A549 (cell line): Measurements from ENCODE around the gene KIF3B. TPM values are rescaled to one million over a fixed set of nuclear protein-coding genes. Genes with fewer than 3 reads are reported as not detected.

ENCODE experiments used
- ATAC-seq, 2 experiments: fragments of 200-7000 bp in 1 of 2; fragments of >200 bp in 1 of 2; cut with Nextera tagmentation in 1 of 2; cut with Tn5 transposase in 1 of 2; 3 replicates each; pipeline versions ENCODE4 v1.8.0 to v1.9.1; 2018 to 2020; ENCODE audit warnings: mild to moderate bottlenecking in 1 of 2, moderate library complexity in 1 of 2
- CTCF ChIA-PET: fragments of 300-600 bp; sonication (Branson Sonifier 250); formaldehyde crosslinking; extraction: SDS; loops from one replicate; lab custom pipeline; 2021; ENCODE audit warnings: antibody characterized with exemption, inconsistent platforms; lab: Yijun Ruan, JAX
- POLR2A ChIA-PET: fragments of 350-600 bp; formaldehyde crosslinking; extraction: SDS; loops from one replicate; lab custom pipeline; 2021; ENCODE audit warnings: antibody characterized with exemption, inconsistent platforms; lab: Yijun Ruan, JAX
- DNase-seq, 2 experiments: peaks; one replicate each; pipeline versions ENCODE4 v3.0.0 to v3.0.0-alpha.2; 2011 to 2016; ENCODE audit warnings: low read depth in 1 of 2, low spot score in 1 of 2
- FAIRE-seq: peaks from 2 replicates; lab custom pipeline; 2011; peaks lifted over from hg19 to GRCh38; lab: Jason Lieb, UNC
- H3K27ac ChIP-seq, 2 experiments: fragments of >200 bp; sonication (Bioruptor Twin); formaldehyde crosslinking; 3 replicates each; pipeline ENCODE4 v1.5.1; 2016 to 2017
- H3K4me1 ChIP-seq: fragments of >200 bp; sonication (Bioruptor Twin); formaldehyde crosslinking; 3 replicates; pipeline ENCODE4 v1.6.1; 2016
- H3K4me2 ChIP-seq: fragments of >200 bp; sonication (Bioruptor Twin); formaldehyde crosslinking; 3 replicates; pipeline ENCODE4 v1.6.1; 2016
- H3K4me3 ChIP-seq: fragments of >200 bp; sonication (Bioruptor Twin); formaldehyde crosslinking; 3 replicates; pipeline ENCODE4 v1.5.1; 2016
- H3K9me3 ChIP-seq: fragments of >200 bp; sonication (Bioruptor Twin); formaldehyde crosslinking; 3 replicates; pipeline ENCODE4 v1.6.1; 2016
- BHLHE40 ChIP-seq: IDR thresholded peaks from 2 replicates; pipeline ENCODE4 v1.6.1; 2012; ENCODE audit warnings: low read depth, low read length, inconsistent platforms
- CBX2 ChIP-seq: fragments of 200-600 bp; sonication (generic); IDR thresholded peaks from 2 replicates; pipeline ENCODE4 v1.6.1; 2016; ENCODE audit warnings: low read depth, mild to moderate bottlenecking, borderline replicate concordance
- CEBPB ChIP-seq, 2 experiments: fragments of >200 bp in 1 of 2; sonication (Bioruptor Twin) in 1 of 2; formaldehyde crosslinking in 1 of 2; IDR thresholded peaks; 2 replicates each; pipeline ENCODE4 v1.6.1; 2012 to 2016
- CHD2 ChIP-seq: fragments of 150-350 bp; IDR thresholded peaks from 2 replicates; pipeline ENCODE4 v1.6.1; 2014; ENCODE audit warnings: low read length; ENCODE audit not compliant: partially characterized antibody
- EHF ChIP-seq: fragments of 250-450 bp; sonication (Bioruptor Pico); IDR thresholded peaks from 2 replicates; pipeline ENCODE4 v1.5.0; 2020; ENCODE audit warnings: mild to moderate bottlenecking
- FOSL2 ChIP-seq, 2 experiments: fragments of 450-650 bp in 1 of 2; fragments of >200 bp in 1 of 2; sonication (Bioruptor Twin) in 1 of 2; formaldehyde crosslinking; IDR thresholded peaks; 2 replicates each; pipeline versions ENCODE4 v1.5.0 to v1.6.1; 2016 to 2020; ENCODE audit warnings: mild to moderate bottlenecking in 1 of 2, moderate library complexity in 1 of 2
- HEYL ChIP-seq: fragments of 250-450 bp; sonication (Bioruptor Pico); IDR thresholded peaks from 2 replicates; pipeline ENCODE4 v1.8.0; 2021; ENCODE audit warnings: mild to moderate bottlenecking, moderate library complexity
- HOXB13 ChIP-seq: fragments of 250-450 bp; sonication (Bioruptor Pico); IDR thresholded peaks from 2 replicates; pipeline ENCODE4 v1.5.0; 2020; ENCODE audit warnings: low read depth, mild to moderate bottlenecking, moderate library complexity
- HOXB5 ChIP-seq: fragments of 250-450 bp; sonication (Bioruptor Pico); IDR thresholded peaks from 2 replicates; pipeline ENCODE4 v1.5.0; 2020; ENCODE audit warnings: mild to moderate bottlenecking, moderate library complexity
- KDM1A ChIP-seq: fragments of 200-600 bp; sonication (generic); IDR thresholded peaks from 2 replicates; pipeline ENCODE4 v1.6.1; 2016; ENCODE audit warnings: low read depth, mild to moderate bottlenecking
- MAFK ChIP-seq: fragments of 450-650 bp; IDR thresholded peaks from 2 replicates; pipeline ENCODE4 v1.6.1; 2014; ENCODE audit not compliant: partially characterized antibody
- MAX ChIP-seq: IDR thresholded peaks from 2 replicates; pipeline ENCODE4 v1.6.1; 2012
- MAZ ChIP-seq: fragments of 150-350 bp; IDR thresholded peaks from 2 replicates; pipeline ENCODE4 v1.6.1; 2014; ENCODE audit warnings: antibody characterized with exemption, low read depth, low read length, borderline replicate concordance
- NFE2L2 ChIP-seq: fragments of 150-350 bp; conservative IDR thresholded peaks from 2 replicates; pipeline ENCODE4 v1.6.1; 2014; ENCODE audit warnings: low read length
- NPAS2 ChIP-seq: fragments of 250-450 bp; sonication (Bioruptor Pico); IDR thresholded peaks from 2 replicates; pipeline ENCODE4 v1.8.0; 2022; ENCODE audit warnings: mild to moderate bottlenecking, moderate library complexity, borderline replicate concordance
- PHF8 ChIP-seq: fragments of 200-600 bp; sonication (generic); IDR thresholded peaks from 2 replicates; pipeline ENCODE4 v1.6.1; 2016; ENCODE audit warnings: low read depth, mild to moderate bottlenecking, antibody characterized with exemption, moderate library complexity, borderline replicate concordance
- POLR2A ChIP-seq: IDR thresholded peaks from 2 replicates; pipeline ENCODE4 v1.6.1; 2012; ENCODE audit warnings: mild to moderate bottlenecking, low read length
- RARB ChIP-seq: fragments of 250-450 bp; sonication (Bioruptor Pico); IDR thresholded peaks from 2 replicates; pipeline ENCODE4 v1.8.0; 2021; ENCODE audit warnings: mild to moderate bottlenecking, moderate library complexity
- RCOR1 ChIP-seq: fragments of 150-350 bp; IDR thresholded peaks from 2 replicates; pipeline ENCODE4 v1.6.1; 2014; ENCODE audit warnings: antibody characterized with exemption, low read length, low read depth
- RFX5 ChIP-seq: fragments of 450-650 bp; IDR thresholded peaks from 2 replicates; pipeline ENCODE4 v1.7.1; 2014; ENCODE audit warnings: antibody characterized with exemption, mild to moderate bottlenecking, moderate library complexity
- SMC3 ChIP-seq: fragments of >200 bp; sonication (Bioruptor Twin); formaldehyde crosslinking; IDR thresholded peaks from 3 replicates; pipeline ENCODE4 v1.6.1; 2018; ENCODE audit warnings: inconsistent platforms
- TFCP2L1 ChIP-seq: fragments of 250-450 bp; sonication (Bioruptor Pico); IDR thresholded peaks from 2 replicates; pipeline ENCODE4 v1.5.0; 2021; ENCODE audit warnings: mild to moderate bottlenecking
- ZSCAN20 ChIP-seq: fragments of 250-450 bp; sonication (Bioruptor Pico); IDR thresholded peaks from 2 replicates; pipeline ENCODE4 v1.8.0; 2022; ENCODE audit warnings: mild to moderate bottlenecking, moderate library complexity
- WGBS: methylation state at CpG from one replicate; pipeline ENCODE4 v1.1.6; 2017; ENCODE audit errors: missing lambda C conversion rate; 5-methylcytosine and 5-hydroxymethylcytosine counted together
- polyA plus RNA-seq, 4 experiments: library from polyadenylated mRNA; depleted of rRNA in 3 of 4; stranded (reverse); fragments of >200 nt; fragmentation: RNase III in 1 of 4; extraction: RNeasy Plus Mini Kit Qiagen cat#74134 plus additional on column Dnase treatment in 1 of 4; gene quantifications; 2 replicates in 3 of 4; 3 replicates in 1 of 4; pipeline ENCODE4 v1.2.3, GENCODE V29; 2011 to 2017
- TF ChIP-seq, protein P1 (sequence below): fragments of 200-600 bp; sonication (generic); IDR thresholded peaks from 2 replicates; pipeline ENCODE4 v1.6.1; 2016; ENCODE audit warnings: antibody characterized with exemption, mild to moderate bottlenecking, moderate library complexity
- TF ChIP-seq, protein P2 (sequence below): fragments of 450-650 bp; IDR thresholded peaks from 2 replicates; pipeline ENCODE4 v1.6.1; 2014; ENCODE audit warnings: antibody characterized with exemption
- TF ChIP-seq, protein P3 (sequence below): fragments of 150-350 bp; IDR thresholded peaks from 2 replicates; pipeline ENCODE4 v1.6.1; 2014; ENCODE audit warnings: low read depth, mild to moderate bottlenecking, low read length
- TF ChIP-seq, protein P4 (sequence below): fragments of 250-450 bp; sonication (Bioruptor Pico); IDR thresholded peaks from 2 replicates; pipeline ENCODE4 v1.5.0; 2020; ENCODE audit warnings: low read depth, mild to moderate bottlenecking, moderate library complexity

The KIF3B gene
- polyA plus RNA-seq, 2 of the 4 experiments (the other 2 are of a cell fraction) = 23.7 to 33.7 TPM

DNA sequence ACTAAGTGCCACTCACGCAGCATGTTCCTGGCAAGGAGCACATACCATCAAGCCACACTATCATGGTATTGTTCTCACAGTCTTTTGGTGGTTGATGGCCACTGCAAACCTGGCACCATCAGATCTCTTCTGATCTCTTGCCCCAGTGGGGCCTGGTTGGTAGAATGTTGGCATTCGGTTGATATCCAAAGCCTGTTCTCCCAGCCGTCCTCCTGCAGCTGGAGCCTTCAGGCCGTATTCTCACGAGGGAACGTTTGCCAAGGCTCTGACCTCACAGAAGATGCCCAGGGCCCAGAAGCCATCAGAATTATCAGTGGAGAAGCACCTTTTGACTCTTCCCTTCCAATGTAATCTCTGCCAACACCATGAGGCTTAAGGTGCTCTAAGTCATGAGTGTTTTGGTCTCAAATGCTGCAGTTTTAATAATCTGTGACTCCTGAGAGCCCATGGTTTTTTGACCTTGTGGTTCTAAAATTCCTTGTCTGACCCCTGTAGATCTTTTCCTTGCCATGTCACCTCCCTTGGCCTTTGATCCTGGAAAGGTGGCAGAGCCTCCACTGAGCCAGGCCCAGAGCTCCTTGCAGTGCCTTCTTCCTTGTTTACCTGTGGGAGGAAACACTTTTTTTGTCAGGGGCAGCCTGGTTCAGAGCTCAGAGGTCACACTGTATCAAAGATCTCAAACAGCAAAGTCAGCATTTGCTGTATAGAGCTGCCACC lies 42.0 kb upstream of the KIF3B start:
- Histone ChIP-seq H3K4me1 (no peaks in the 10 kb centered on the region), H3K9me3 (no peaks in the 10 kb centered on the region), H3K4me2 (no peak overlapping the region), H3K4me3 (no peak overlapping the region), H3K27ac (no peak overlapping the region)
- no peak for DNase-seq
- no peak for ATAC-seq
- FAIRE-seq = no peak
- ChIA-PET POLR2A (no interaction called here), CTCF (interaction anchor here (0.6 to 0.9 kb wide), 2 partner anchors 10 to 1187 kb away, joined by 3 to 4 read pairs; no protein-coding TSS in a partner anchor)
- TF ChIP-seq CEBPB (IDR thresholded peaks at IDR 0.05) = no peak
- no peak for TF ChIP-seq ZSCAN20 (CRISPR knock-in tag)
- no peak for TF ChIP-seq RFX5
- TF ChIP-seq MAFK = peak; percentile 79
- WGBS = 78% methylated on average over 6 of the region's 6 CpGs

DNA sequence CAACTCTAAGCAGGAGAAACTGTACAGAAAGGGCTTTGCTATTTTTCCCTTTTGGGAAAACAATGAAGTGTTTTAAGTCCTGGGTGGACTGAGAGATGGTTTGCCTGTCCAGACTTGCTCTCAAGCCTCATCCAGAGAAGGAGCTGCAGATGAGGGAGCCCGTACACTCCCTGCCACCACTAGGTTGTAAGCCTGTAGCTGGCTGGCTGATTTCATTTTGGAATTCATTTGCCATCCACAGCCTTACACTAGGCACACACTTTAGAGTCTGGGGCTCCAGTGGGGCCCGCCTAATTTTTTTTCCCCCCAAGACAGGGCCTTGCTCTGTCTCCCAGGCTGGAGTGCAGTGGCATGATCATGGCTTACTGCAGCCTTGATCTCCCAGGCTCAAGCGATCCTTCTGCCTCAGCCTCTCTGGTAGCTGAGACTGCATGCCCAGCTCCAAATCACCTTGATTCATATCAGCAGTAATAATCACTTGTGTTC lies 41.4 kb upstream of the KIF3B start:
- FAIRE-seq (no peak), ATAC-seq (no peak), DNase-seq (no peak)
- CTCF ChIA-PET = interaction anchor here (0.9 kb wide), 1 partner anchor 11 kb away, joined by 4 read pairs; no protein-coding TSS in a partner anchor
- TF ChIP-seq SMC3 (no peak), MAZ (no peak), TFCP2L1 (no peak), KDM1A (no peak), EHF (no peak), RARB (CRISPR knock-in tag) (no peak), ZSCAN20 (CRISPR knock-in tag) (no peak), HEYL (CRISPR knock-in tag) (no peak)
- TF ChIP-seq, protein P1, sequence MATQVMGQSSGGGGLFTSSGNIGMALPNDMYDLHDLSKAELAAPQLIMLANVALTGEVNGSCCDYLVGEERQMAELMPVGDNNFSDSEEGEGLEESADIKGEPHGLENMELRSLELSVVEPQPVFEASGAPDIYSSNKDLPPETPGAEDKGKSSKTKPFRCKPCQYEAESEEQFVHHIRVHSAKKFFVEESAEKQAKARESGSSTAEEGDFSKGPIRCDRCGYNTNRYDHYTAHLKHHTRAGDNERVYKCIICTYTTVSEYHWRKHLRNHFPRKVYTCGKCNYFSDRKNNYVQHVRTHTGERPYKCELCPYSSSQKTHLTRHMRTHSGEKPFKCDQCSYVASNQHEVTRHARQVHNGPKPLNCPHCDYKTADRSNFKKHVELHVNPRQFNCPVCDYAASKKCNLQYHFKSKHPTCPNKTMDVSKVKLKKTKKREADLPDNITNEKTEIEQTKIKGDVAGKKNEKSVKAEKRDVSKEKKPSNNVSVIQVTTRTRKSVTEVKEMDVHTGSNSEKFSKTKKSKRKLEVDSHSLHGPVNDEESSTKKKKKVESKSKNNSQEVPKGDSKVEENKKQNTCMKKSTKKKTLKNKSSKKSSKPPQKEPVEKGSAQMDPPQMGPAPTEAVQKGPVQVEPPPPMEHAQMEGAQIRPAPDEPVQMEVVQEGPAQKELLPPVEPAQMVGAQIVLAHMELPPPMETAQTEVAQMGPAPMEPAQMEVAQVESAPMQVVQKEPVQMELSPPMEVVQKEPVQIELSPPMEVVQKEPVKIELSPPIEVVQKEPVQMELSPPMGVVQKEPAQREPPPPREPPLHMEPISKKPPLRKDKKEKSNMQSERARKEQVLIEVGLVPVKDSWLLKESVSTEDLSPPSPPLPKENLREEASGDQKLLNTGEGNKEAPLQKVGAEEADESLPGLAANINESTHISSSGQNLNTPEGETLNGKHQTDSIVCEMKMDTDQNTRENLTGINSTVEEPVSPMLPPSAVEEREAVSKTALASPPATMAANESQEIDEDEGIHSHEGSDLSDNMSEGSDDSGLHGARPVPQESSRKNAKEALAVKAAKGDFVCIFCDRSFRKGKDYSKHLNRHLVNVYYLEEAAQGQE = no peak
- Histone ChIP-seq H3K9me3 (no peaks in the 10 kb centered on the region), H3K27ac (no peak overlapping the region), H3K4me1 (no peaks in the 10 kb centered on the region), H3K4me3 (no peak overlapping the region), H3K4me2 (no peak overlapping the region)
- POLR2A ChIA-PET = no interaction called here
- WGBS = 91% methylated on average over 3 of the region's 3 CpGs

- DNase-seq = no peak
- ATAC-seq = no peak
- no peak for FAIRE-seq
- H3K4me2 ChIP-seq = no peak overlapping the region
- ChIA-PET POLR2A (no interaction called here), CTCF (interaction anchor here (1.2 kb wide), 1 partner anchor 220 kb away, joined by 3 read pairs; no protein-coding TSS in a partner anchor)
- H3K4me1 ChIP-seq = no peaks in the 10 kb centered on the region
- TF ChIP-seq, protein P2, sequence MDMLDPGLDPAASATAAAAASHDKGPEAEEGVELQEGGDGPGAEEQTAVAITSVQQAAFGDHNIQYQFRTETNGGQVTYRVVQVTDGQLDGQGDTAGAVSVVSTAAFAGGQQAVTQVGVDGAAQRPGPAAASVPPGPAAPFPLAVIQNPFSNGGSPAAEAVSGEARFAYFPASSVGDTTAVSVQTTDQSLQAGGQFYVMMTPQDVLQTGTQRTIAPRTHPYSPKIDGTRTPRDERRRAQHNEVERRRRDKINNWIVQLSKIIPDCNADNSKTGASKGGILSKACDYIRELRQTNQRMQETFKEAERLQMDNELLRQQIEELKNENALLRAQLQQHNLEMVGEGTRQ = no peak
- TF ChIP-seq SMC3 (no peak), HOXB5 (CRISPR knock-in tag) (no peak), NFE2L2 (no peak), RFX5 (no peak), MAFK (no peak), BHLHE40 (no peak), HOXB13 (CRISPR knock-in tag) (no peak), POLR2A (no peak), FOSL2 (IDR thresholded peaks at IDR 0.05) (no peak), FOSL2 (CRISPR knock-in tag; IDR thresholded peaks at IDR 0.05) (no peak), CHD2 (no peak), RCOR1 (no peak), CBX2 (no peak), MAX (no peak), PHF8 (no peak), HEYL (CRISPR knock-in tag) (no peak), NPAS2 (CRISPR knock-in tag) (no peak)
- TF ChIP-seq, protein P3, sequence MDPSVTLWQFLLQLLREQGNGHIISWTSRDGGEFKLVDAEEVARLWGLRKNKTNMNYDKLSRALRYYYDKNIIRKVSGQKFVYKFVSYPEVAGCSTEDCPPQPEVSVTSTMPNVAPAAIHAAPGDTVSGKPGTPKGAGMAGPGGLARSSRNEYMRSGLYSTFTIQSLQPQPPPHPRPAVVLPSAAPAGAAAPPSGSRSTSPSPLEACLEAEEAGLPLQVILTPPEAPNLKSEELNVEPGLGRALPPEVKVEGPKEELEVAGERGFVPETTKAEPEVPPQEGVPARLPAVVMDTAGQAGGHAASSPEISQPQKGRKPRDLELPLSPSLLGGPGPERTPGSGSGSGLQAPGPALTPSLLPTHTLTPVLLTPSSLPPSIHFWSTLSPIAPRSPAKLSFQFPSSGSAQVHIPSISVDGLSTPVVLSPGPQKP = no peak
- TF ChIP-seq, protein P4, sequence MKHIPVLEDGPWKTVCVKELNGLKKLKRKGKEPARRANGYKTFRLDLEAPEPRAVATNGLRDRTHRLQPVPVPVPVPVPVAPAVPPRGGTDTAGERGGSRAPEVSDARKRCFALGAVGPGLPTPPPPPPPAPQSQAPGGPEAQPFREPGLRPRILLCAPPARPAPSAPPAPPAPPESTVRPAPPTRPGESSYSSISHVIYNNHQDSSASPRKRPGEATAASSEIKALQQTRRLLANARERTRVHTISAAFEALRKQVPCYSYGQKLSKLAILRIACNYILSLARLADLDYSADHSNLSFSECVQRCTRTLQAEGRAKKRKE (CRISPR knock-in tag) = no peak
- no peak overlapping the region for H3K27ac ChIP-seq
- WGBS = 96% methylated on average over 2 of the region's 2 CpGs
- no peak overlapping the region for H3K4me3 ChIP-seq
- no peaks in the 10 kb centered on the region for H3K9me3 ChIP-seq
Measured at GRCh38 chr20:32236819-32237218, 40.6 kb upstream of the KIF3B start.
